GM18498 (cell line): ENCODE measurements around the gene HBE1.

Experiments used
- ATAC-seq: cut with Tn5 transposase; IDR thresholded peaks from one replicate; pipeline ENCODE4 v1.9.1; 2021; ENCODE audit warnings: mild to moderate bottlenecking, moderate library complexity; ENCODE audit not compliant: unreplicated experiment

HBE1 gene

GRCh38 chr11:5235364-5236095, 34.2 kb downstream of the HBE1 start:
- no peak for ATAC-seq

DNA sequence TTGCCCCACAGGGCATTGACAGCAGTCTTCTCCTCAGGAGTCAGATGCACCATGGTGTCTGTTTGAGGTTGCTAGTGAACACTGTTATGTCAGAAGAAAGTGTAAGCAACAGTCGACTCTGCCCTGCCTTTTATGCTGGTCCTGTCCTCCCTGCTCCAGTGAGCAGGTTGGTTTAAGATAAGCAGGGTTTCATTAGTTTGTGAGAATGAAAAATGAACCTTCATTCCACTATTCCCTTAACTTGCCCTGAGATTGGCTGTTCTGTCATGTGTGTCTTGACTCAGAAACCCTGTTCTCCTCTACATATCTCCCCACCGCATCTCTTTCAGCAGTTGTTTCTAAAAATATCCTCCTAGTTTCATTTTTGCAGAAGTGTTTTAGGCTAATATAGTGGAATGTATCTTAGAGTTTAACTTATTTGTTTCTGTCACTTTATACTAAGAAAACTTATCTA, 35.3 kb downstream of the HBE1 start, which contains the start of gene HBD:
Gene HBD (minus strand): TSS at position 103 of the 454 bp plus-strand sequence. CDS start 50 bp downstream, at position 53.
- ATAC-seq: peak; percentile 78

GRCh38 chr11:5233307-5233706, 36.4 kb downstream of the HBE1 start:
- no peak for ATAC-seq

GRCh38 chr11:5232821-5233220, 36.9 kb downstream of the HBE1 start:
- no peak for ATAC-seq

GRCh38 chr11:5232176-5232575, 37.6 kb downstream of the HBE1 start:
- ATAC-seq: no peak

GRCh38 chr11:5231111-5231510, 38.6 kb downstream of the HBE1 start:
- ATAC-seq: no peak

DNA sequence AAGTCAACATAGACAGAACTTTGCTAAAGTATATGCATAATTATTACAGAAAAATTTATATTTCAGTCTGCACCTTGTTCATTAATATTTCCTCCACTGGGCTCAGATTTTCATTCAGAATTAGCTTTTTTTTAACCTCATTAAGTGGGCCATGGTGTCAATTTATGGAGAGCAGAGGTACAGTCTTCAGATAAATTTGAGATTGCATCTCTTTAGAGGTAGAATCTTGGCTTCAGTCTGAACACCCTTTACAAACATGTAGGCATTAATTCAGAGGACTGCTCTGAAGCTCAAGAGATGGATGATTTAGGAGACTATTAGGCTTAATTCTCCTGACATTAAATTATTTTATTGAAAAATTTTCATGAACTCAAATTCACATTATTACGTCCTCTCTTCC, 39.5 kb downstream of the HBE1 start:
- no peak for ATAC-seq

DNA sequence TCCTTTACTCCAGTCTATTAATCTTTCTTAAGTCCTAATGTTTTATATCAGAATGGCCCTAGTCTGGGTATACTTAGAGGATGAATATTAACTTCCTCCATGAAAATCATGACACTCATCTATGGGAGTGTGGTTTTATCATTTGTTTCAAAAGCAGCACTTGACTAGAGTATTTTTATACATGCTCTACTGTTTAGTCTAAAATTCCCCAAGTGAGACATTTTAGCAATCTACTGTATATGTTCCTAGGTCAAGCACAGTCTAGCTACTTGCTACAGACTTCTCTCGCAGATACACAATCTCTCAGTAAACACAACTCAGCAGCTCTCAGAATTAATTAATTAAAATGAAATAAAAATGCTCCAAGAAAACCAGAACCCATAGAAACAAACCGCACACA, 39.9 kb downstream of the HBE1 start:
- ATAC-seq: no peak

DNA sequence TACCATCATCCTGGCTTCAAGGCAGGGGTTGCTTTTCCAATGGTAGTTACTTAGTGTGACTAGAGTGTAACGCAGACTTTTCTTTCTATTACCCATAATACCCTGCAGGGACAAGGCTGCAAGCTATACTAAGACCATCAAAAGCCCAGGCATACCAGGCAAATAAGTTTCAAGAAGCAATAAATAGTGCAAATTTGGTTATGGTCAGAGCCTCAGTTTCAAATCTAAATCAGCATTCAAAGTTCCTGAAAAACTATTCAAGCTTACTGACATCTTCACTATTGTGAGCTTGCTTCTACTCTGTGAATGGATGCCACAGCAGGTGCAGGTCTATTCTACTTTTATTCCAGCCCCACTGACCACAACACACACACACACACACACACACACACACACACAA, 40.4 kb downstream of the HBE1 start:
- no peak for ATAC-seq

GRCh38 chr11:5228124-5228523, 41.6 kb downstream of the HBE1 start:
- ATAC-seq: no peak

DNA sequence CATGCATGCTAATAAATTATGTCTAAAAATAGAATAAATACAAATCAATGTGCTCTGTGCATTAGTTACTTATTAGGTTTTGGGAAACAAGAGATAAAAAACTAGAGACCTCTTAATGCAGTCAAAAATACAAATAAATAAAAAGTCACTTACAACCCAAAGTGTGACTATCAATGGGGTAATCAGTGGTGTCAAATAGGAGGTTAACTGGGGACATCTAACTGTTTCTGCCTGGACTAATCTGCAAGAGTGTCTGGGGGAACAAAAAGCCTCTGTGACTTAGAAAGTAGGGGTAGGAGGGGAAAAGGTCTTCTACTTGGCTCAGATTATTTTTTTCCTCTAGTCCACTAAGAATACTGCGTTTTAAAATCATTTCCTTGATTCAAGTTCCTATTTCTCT, 42.1 kb downstream of the HBE1 start:
- ATAC-seq: no peak

- no peak for ATAC-seq
Measured at GRCh38 chr11:5226732-5227310, 42.9 kb downstream of the HBE1 start, which contains the start of gene HBB. HBB (minus strand) TSS chr11:5227071; CDS start chr11:5227021, 50 bp downstream.

DNA sequence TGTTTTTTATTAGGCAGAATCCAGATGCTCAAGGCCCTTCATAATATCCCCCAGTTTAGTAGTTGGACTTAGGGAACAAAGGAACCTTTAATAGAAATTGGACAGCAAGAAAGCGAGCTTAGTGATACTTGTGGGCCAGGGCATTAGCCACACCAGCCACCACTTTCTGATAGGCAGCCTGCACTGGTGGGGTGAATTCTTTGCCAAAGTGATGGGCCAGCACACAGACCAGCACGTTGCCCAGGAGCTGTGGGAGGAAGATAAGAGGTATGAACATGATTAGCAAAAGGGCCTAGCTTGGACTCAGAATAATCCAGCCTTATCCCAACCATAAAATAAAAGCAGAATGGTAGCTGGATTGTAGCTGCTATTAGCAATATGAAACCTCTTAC, 44.3 kb downstream of the HBE1 start:
- ATAC-seq: no peak

DNA sequence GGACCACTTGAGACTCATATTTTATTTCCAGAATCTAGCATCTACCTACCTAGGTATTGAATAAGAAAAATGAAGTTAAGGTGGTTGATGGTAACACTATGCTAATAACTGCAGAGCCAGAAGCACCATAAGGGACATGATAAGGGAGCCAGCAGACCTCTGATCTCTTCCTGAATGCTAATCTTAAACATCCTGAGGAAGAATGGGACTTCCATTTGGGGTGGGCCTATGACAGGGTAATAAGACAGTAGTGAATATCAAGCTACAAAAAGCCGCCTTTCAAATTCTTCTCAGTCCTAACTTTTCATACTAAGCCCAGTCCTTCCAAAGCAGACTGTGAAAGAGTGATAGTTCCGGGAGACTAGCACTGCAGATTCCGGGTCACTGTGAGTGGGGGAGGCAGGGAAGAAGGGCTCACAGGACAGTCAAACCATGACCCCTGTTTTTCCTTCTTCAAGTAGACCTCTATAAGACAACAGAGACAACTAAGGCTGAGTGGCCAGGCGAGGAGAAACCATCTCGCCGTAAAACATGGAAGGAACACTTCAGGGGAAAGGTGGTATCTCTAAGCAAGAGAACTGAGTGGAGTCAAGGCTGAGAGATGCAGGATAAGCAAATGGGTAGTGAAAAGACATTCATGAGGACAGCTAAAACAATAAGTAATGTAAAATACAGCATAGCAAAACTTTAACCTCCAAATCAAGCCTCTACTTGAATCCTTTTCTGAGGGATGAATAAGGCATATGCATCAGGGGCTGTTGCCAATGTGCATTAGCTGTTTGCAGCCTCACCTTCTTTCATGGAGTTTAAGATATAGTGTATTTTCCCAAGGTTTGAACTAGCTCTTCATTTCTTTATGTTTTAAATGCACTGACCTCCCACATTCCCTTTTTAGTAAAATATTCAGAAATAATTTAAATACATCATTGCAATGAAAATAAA, 44.9 kb downstream of the HBE1 start:
- no peak for ATAC-seq

DNA sequence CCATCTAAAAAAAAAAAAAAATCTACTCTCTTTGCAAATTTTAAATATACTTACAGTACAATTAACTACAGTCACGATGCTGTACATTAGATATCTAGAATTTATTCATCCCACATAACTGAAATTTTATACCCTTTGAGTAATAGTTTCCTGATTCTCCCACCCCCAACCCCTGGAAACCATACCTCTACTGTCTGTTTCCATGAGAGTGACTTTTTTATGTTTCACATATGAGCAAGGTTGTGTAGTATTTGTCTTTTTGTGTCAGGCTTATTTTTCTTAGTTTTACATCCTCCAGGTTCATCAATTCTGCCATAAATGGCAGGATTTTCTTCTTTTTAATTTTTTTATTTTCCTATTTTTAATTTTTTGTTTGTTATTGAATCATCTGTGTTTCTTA, 46.1 kb downstream of the HBE1 start:
- ATAC-seq: no peak

DNA sequence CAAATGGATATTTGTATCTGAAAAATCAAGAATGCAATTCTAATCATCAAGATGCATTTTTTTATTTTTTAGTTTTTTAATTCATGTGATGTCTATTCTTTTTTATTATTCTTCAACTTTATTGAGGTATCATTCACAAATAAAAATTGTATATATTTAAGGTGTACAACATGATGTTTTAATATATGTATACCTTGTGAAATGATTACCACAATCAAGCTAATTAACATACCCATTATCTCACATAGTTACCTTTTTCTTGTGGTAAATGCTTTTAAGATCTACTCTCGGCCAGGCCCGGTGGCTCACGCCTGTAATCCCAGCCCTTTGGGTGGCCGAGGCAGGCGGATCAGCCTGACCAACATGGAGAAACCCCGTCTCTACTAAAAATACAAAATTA, 46.6 kb downstream of the HBE1 start:
- ATAC-seq: no peak
